ENCODE measurements around the gene EML6.
A peak's percentile ranks its signal among the peaks of the same experiment; 100 is the strongest.
"Not testable (repeated sequence)": the region's sequence is repeated elsewhere in the genome, so short reads cannot be mapped to it uniquely, and the experiment has no call there.

EML6 gene

GRCh38 chr2:54723131-54723995 is at the start of gene EML6:
Gene EML6, plus strand, starts transcription at chr2:54723662. Its CDS starts 1,400 bp downstream, at chr2:54725062.
- peak; percentile 95 to 98 for DNase-seq

GRCh38 chr2:54675281-54675680 is 48.2 kb upstream of the EML6 start:
- no peak for DNase-seq

- no peak for DNase-seq
These were observed 47.7 kb upstream of the EML6 start for GRCh38 chr2:54675738-54676137.

- DNase-seq: no peak
These were observed 46.8 kb upstream of the EML6 start for GRCh38 chr2:54676656-54677055.

- DNase-seq: no peak
These were observed 45.8 kb upstream of the EML6 start for GRCh38 chr2:54677476-54678265.

GRCh38 chr2:54678719-54679118 is 44.7 kb upstream of the EML6 start:
- DNase-seq: no peak

GRCh38 chr2:54680397-54681041 is 42.9 kb upstream of the EML6 start:
- no peak for DNase-seq

GRCh38 chr2:54681416-54681815 is 42.0 kb upstream of the EML6 start:
- DNase-seq: no peak

GRCh38 chr2:54683596-54683995 is 39.9 kb upstream of the EML6 start:
- DNase-seq: no peak

GRCh38 chr2:54685263-54685775 is 38.1 kb upstream of the EML6 start:
- DNase-seq: no peak

- no peak for DNase-seq
These were observed 35.8 kb upstream of the EML6 start for GRCh38 chr2:54687595-54688152.

- DNase-seq: no peak
These were observed 31.9 kb upstream of the EML6 start for GRCh38 chr2:54691445-54692135.

GRCh38 chr2:54692556-54692955 is 30.9 kb upstream of the EML6 start:
- no peak for DNase-seq

- no peak for DNase-seq
These were observed 28.1 kb upstream of the EML6 start for GRCh38 chr2:54695378-54695777.

GRCh38 chr2:54697934-54698333 is 25.5 kb upstream of the EML6 start:
- DNase-seq: no peak

- not testable (repeated sequence) for DNase-seq
These were observed 24.5 kb upstream of the EML6 start for GRCh38 chr2:54698926-54699325.

- DNase-seq: no peak
These were observed 23.8 kb upstream of the EML6 start for GRCh38 chr2:54699665-54700064.

- no peak for DNase-seq
These were observed 22.4 kb upstream of the EML6 start for GRCh38 chr2:54701029-54701428.

GRCh38 chr2:54704238-54704637 is 19.2 kb upstream of the EML6 start:
- no peak for DNase-seq

GRCh38 chr2:54704688-54705605 is 18.5 kb upstream of the EML6 start:
- DNase-seq: no peak

GRCh38 chr2:54706622-54707021 is 16.8 kb upstream of the EML6 start:
- DNase-seq: no peak

Measured in stimulated activated CD4-positive, alpha-beta T cell treated with anti-CD3 and anti-CD28 coated beads, Interleukin-4, amount 100 ng/mL, for 4 hours (primary cell).